MG63 (cell line): ENCODE data around the gene CHN2. TPM values are rescaled to one million over a fixed set of nuclear protein-coding genes. Genes with fewer than 3 reads are reported as not detected.

Experiments
- DNase-seq: peaks from one replicate; pipeline ENCODE4 v3.0.0-alpha.2; 2020
- H3K27me3 ChIP-seq: fragments of 250-450 bp; sonication (Bioruptor Pico); 2 replicates; pipeline ENCODE4 v1.5.1; 2020; ENCODE audit warnings: mild to moderate bottlenecking, moderate library complexity
- H3K36me3 ChIP-seq: fragments of 250-450 bp; sonication (Bioruptor Pico); 2 replicates; pipeline ENCODE4 v1.5.1; 2020; ENCODE audit warnings: mild to moderate bottlenecking, moderate library complexity
- H3K4me3 ChIP-seq: fragments of 250-450 bp; sonication (Bioruptor Pico); 2 replicates; pipeline ENCODE4 v1.5.1; 2020; ENCODE audit warnings: mild to moderate bottlenecking, moderate library complexity
- H3K9me3 ChIP-seq: fragments of 250-450 bp; sonication (Bioruptor Pico); 2 replicates; pipeline ENCODE4 v1.5.1; 2020; ENCODE audit warnings: mild to moderate bottlenecking, moderate library complexity
- total RNA-seq: library from RNA; depleted of rRNA; stranded (reverse); fragments of >200 nt; shearing (Covaris generic); gene quantifications from 2 replicates; pipeline ENCODE4 v1.2.3, GENCODE V29; 2014; ENCODE audit warnings: low replicate concordance

CHN2 gene
- total RNA-seq, 1 experiment from 2014 or later, result 3.7 TPM

- no peak for DNase-seq
- H3K9me3 ChIP-seq, result no peaks in the 10 kb centered on the region
- H3K36me3 ChIP-seq, result no peaks in the 10 kb centered on the region
- H3K4me3 ChIP-seq, result no peak overlapping the region
- H3K27me3 ChIP-seq, result no peaks in the 10 kb centered on the region
Measured at GRCh38 chr7:29396563-29396962, 202.0 kb downstream of the CHN2 start.

- no peaks in the 10 kb centered on the region for H3K27me3 ChIP-seq
- no peak for DNase-seq
Measured at GRCh38 chr7:29397398-29397797, 202.8 kb downstream of the CHN2 start.

GRCh38 chr7:29398011-29398410 is 203.4 kb downstream of the CHN2 start:
- Histone ChIP-seq H3K4me3 (no peak overlapping the region), H3K36me3 (no peaks in the 10 kb centered on the region), H3K27me3 (no peaks in the 10 kb centered on the region), H3K9me3 (no peaks in the 10 kb centered on the region)
- DNase-seq, result no peak

More at GRCh38 chr7:29397398-29397797, 202.8 kb downstream of the CHN2 start:
- H3K4me3 ChIP-seq, result no peak overlapping the region
- no peaks in the 10 kb centered on the region for H3K36me3 ChIP-seq
- no peaks in the 10 kb centered on the region for H3K9me3 ChIP-seq

- H3K4me3 ChIP-seq, result no peak overlapping the region
- no peaks in the 10 kb centered on the region for H3K27me3 ChIP-seq
- H3K9me3 ChIP-seq, result no peaks in the 10 kb centered on the region
- DNase-seq, result no peak
- H3K36me3 ChIP-seq, result no peaks in the 10 kb centered on the region
Measured at GRCh38 chr7:29400437-29400836, 205.9 kb downstream of the CHN2 start.

- no peaks in the 10 kb centered on the region for H3K36me3 ChIP-seq
- H3K9me3 ChIP-seq, result no peaks in the 10 kb centered on the region
- DNase-seq, result no peak
- H3K4me3 ChIP-seq, result no peak overlapping the region
- no peaks in the 10 kb centered on the region for H3K27me3 ChIP-seq
Measured at GRCh38 chr7:29401769-29402168, 207.2 kb downstream of the CHN2 start.

GRCh38 chr7:29405891-29406290 is 211.3 kb downstream of the CHN2 start:
- Histone ChIP-seq H3K27me3 (no peaks in the 10 kb centered on the region), H3K9me3 (no peaks in the 10 kb centered on the region), H3K4me3 (no peak overlapping the region), H3K36me3 (no peaks in the 10 kb centered on the region)
- no peak for DNase-seq

- Histone ChIP-seq H3K9me3 (no peaks in the 10 kb centered on the region), H3K36me3 (no peaks in the 10 kb centered on the region), H3K27me3 (no peaks in the 10 kb centered on the region), H3K4me3 (no peak overlapping the region)
- no peak for DNase-seq
Measured at GRCh38 chr7:29406366-29406765, 211.8 kb downstream of the CHN2 start.

- Histone ChIP-seq H3K9me3 (no peaks in the 10 kb centered on the region), H3K4me3 (no peak overlapping the region), H3K27me3 (no peaks in the 10 kb centered on the region), H3K36me3 (no peaks in the 10 kb centered on the region)
- DNase-seq, result peak; percentile 49
Measured at GRCh38 chr7:29408841-29409243, 214.3 kb downstream of the CHN2 start.

GRCh38 chr7:29410996-29411395 is 216.4 kb downstream of the CHN2 start:
- no peak for DNase-seq
- Histone ChIP-seq H3K9me3 (no peaks in the 10 kb centered on the region), H3K27me3 (no peaks in the 10 kb centered on the region)

GRCh38 chr7:29412912-29413311 is 218.3 kb downstream of the CHN2 start:
- no peak for DNase-seq
- Histone ChIP-seq H3K36me3 (no peaks in the 10 kb centered on the region), H3K9me3 (no peaks in the 10 kb centered on the region), H3K27me3 (no peaks in the 10 kb centered on the region), H3K4me3 (no peak overlapping the region)

More at GRCh38 chr7:29410996-29411395, 216.4 kb downstream of the CHN2 start:
- H3K4me3 ChIP-seq, result no peak overlapping the region
- H3K36me3 ChIP-seq, result no peaks in the 10 kb centered on the region

GRCh38 chr7:29413626-29414136 is 219.1 kb downstream of the CHN2 start:
- no peaks in the 10 kb centered on the region for H3K27me3 ChIP-seq
- no peaks in the 10 kb centered on the region for H3K9me3 ChIP-seq
- no peak for DNase-seq
- no peak overlapping the region for H3K4me3 ChIP-seq
- H3K36me3 ChIP-seq, result no peaks in the 10 kb centered on the region

- no peaks in the 10 kb centered on the region for H3K9me3 ChIP-seq
- no peak overlapping the region for H3K4me3 ChIP-seq
- no peaks in the 10 kb centered on the region for H3K36me3 ChIP-seq
- no peak for DNase-seq
- no peaks in the 10 kb centered on the region for H3K27me3 ChIP-seq
Measured at GRCh38 chr7:29414216-29414615, 219.6 kb downstream of the CHN2 start.

- Histone ChIP-seq H3K4me3 (no peak overlapping the region), H3K36me3 (no peaks in the 10 kb centered on the region), H3K9me3 (no peaks in the 10 kb centered on the region), H3K27me3 (no peaks in the 10 kb centered on the region)
- DNase-seq, result no peak
Measured at GRCh38 chr7:29415215-29415614, 220.6 kb downstream of the CHN2 start.

GRCh38 chr7:29416276-29416937 is 221.8 kb downstream of the CHN2 start:
- DNase-seq, result no peak
- Histone ChIP-seq H3K36me3 (no peaks in the 10 kb centered on the region), H3K4me3 (no peak overlapping the region), H3K9me3 (no peaks in the 10 kb centered on the region), H3K27me3 (no peaks in the 10 kb centered on the region)

- DNase-seq, result no peak
Measured at GRCh38 chr7:29416938-29417305, 222.3 kb downstream of the CHN2 start.

GRCh38 chr7:29418056-29418455 is 223.5 kb downstream of the CHN2 start:
- Histone ChIP-seq H3K27me3 (no peaks in the 10 kb centered on the region), H3K9me3 (no peaks in the 10 kb centered on the region), H3K4me3 (no peak overlapping the region), H3K36me3 (no peaks in the 10 kb centered on the region)
- no peak for DNase-seq

More at GRCh38 chr7:29416938-29417305, 222.3 kb downstream of the CHN2 start:
- H3K9me3 ChIP-seq, result no peaks in the 10 kb centered on the region
- H3K27me3 ChIP-seq, result no peaks in the 10 kb centered on the region
- no peaks in the 10 kb centered on the region for H3K36me3 ChIP-seq
- no peak overlapping the region for H3K4me3 ChIP-seq

- no peaks in the 10 kb centered on the region for H3K9me3 ChIP-seq
- no peak for DNase-seq
Measured at GRCh38 chr7:29418651-29419050, 224.1 kb downstream of the CHN2 start.

GRCh38 chr7:29420011-29420410 is 225.4 kb downstream of the CHN2 start:
- no peak for DNase-seq
- no peaks in the 10 kb centered on the region for H3K27me3 ChIP-seq
- no peaks in the 10 kb centered on the region for H3K9me3 ChIP-seq
- no peaks in the 10 kb centered on the region for H3K36me3 ChIP-seq
- H3K4me3 ChIP-seq, result no peak overlapping the region

More at GRCh38 chr7:29418651-29419050, 224.1 kb downstream of the CHN2 start:
- no peaks in the 10 kb centered on the region for H3K36me3 ChIP-seq
- H3K27me3 ChIP-seq, result no peaks in the 10 kb centered on the region
- H3K4me3 ChIP-seq, result no peak overlapping the region
